Measurements from ENCODE around the gene TP53RK. TPM values are rescaled to one million over a fixed set of nuclear protein-coding genes. Genes with fewer than 3 reads are reported as not detected.

TP53RK gene
- total and polyA plus RNA-seq, 2 of the 13 experiments (the other 11 are each of a cell fraction or from before 2014, with no cell fraction given), result 12.9 to 25.5 TPM

DNA sequence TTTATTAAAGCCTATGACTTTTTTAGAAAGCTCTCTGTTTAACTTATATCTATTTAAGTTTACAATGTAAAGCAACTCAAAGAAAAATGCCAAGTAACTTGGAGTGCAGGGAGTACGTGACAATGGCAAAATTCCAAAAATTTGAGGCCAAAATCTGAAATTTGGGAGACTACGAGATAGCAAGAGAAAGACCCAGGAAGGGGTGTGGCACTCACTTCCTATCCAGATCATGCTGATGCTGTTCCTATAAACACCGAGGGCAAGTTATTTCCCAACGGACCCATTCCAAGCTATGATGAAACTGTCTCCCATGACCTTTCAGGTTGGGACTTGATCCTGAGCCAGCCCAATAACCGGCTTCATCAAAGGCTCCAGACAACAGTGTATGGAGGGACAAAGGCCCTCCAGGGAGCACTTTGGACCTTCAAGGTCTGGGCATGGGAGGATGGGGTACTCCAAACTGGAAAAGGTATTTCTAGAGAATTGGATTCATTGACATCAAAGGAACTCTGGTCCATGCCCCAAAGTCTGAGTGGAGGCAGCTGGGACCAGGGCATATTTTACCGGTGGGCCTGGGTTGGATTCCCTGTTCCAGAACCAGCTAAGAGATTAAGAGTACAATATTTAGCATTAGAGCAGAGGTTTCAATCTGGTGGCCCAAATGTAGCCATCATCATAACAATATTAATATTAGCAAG lies 22.3 kb downstream of the TP53RK start (continued):
- TF ChIP-seq FOXK1 (CRISPR knock-in tag; IDR thresholded peaks at IDR 0.05; ENCODE audit: borderline replicate concordance, low read depth), result peak; percentile 99
- no peak for TF ChIP-seq ZNF367 (CRISPR knock-in tag; IDR thresholded peaks at IDR 0.05; ENCODE audit: borderline replicate concordance)
- TF ChIP-seq KDM5B (CRISPR knock-in tag; IDR thresholded peaks at IDR 0.05; ENCODE audit: borderline replicate concordance), result peak; percentile 48; the same call in 1 of the 2 replicates
- peak; percentile 96 for TF ChIP-seq ZNF142 (CRISPR knock-in tag; IDR thresholded peaks at IDR 0.05)
- no peak for TF ChIP-seq CBX2 (IDR thresholded peaks at IDR 0.05; ENCODE audit: low read depth, low read length)
- no peak for TF ChIP-seq CBX2 (CRISPR knock-in tag; IDR thresholded peaks at IDR 0.05; ENCODE audit: low read depth)
- TF ChIP-seq, protein P1, sequence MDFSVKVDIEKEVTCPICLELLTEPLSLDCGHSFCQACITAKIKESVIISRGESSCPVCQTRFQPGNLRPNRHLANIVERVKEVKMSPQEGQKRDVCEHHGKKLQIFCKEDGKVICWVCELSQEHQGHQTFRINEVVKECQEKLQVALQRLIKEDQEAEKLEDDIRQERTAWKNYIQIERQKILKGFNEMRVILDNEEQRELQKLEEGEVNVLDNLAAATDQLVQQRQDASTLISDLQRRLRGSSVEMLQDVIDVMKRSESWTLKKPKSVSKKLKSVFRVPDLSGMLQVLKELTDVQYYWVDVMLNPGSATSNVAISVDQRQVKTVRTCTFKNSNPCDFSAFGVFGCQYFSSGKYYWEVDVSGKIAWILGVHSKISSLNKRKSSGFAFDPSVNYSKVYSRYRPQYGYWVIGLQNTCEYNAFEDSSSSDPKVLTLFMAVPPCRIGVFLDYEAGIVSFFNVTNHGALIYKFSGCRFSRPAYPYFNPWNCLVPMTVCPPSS (IDR thresholded peaks at IDR 0.05), result no peak
- TF ChIP-seq NFYC (CRISPR knock-in tag; IDR thresholded peaks at IDR 0.05), result peak; percentile 49
- TF ChIP-seq ZNF3 (CRISPR knock-in tag; IDR thresholded peaks at IDR 0.05), result peak; percentile 94
- TF ChIP-seq MZF1 (CRISPR knock-in tag; IDR thresholded peaks at IDR 0.05; ENCODE audit: borderline replicate concordance), result no peak
- peak; percentile 53 for TF ChIP-seq YY1 (IDR thresholded peaks at IDR 0.05; ENCODE audit: insufficient read depth, insufficient replicate concordance, low read depth, low read length)
- TF ChIP-seq, protein P2, sequence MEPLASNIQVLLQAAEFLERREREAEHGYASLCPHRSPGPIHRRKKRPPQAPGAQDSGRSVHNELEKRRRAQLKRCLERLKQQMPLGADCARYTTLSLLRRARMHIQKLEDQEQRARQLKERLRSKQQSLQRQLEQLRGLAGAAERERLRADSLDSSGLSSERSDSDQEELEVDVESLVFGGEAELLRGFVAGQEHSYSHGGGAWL (CRISPR knock-in tag; IDR thresholded peaks at IDR 0.05), result no peak; the same call in 1 of the 2 replicates
- TF ChIP-seq, protein P3, sequence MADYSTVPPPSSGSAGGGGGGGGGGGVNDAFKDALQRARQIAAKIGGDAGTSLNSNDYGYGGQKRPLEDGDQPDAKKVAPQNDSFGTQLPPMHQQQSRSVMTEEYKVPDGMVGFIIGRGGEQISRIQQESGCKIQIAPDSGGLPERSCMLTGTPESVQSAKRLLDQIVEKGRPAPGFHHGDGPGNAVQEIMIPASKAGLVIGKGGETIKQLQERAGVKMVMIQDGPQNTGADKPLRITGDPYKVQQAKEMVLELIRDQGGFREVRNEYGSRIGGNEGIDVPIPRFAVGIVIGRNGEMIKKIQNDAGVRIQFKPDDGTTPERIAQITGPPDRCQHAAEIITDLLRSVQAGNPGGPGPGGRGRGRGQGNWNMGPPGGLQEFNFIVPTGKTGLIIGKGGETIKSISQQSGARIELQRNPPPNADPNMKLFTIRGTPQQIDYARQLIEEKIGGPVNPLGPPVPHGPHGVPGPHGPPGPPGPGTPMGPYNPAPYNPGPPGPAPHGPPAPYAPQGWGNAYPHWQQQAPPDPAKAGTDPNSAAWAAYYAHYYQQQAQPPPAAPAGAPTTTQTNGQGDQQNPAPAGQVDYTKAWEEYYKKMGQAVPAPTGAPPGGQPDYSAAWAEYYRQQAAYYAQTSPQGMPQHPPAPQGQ (CRISPR knock-in tag; IDR thresholded peaks at IDR 0.05; ENCODE audit: borderline replicate concordance), result peak; percentile 95; the same call in 1 of the 2 replicates
- TF ChIP-seq RFX1 (IDR thresholded peaks at IDR 0.05), result no peak; the same call in 1 of the 2 replicates
- TF ChIP-seq ZNF101 (CRISPR knock-in tag; IDR thresholded peaks at IDR 0.05; ENCODE audit: borderline replicate concordance, low read depth), result peak; percentile 87; the same call in 1 of the 2 replicates
- peak; percentile 87 for TF ChIP-seq ZFP91 (CRISPR knock-in tag; IDR thresholded peaks at IDR 0.05; ENCODE audit: borderline replicate concordance)
- TF ChIP-seq U2AF2 (IDR thresholded peaks at IDR 0.05; ENCODE audit: low read depth, low read length), result no peak
- TF ChIP-seq SETDB1 (CRISPR knock-in tag; IDR thresholded peaks at IDR 0.05; ENCODE audit: borderline replicate concordance), result no peak

Data from HepG2 (cell line).